Measurements from ENCODE around the gene MTFMT. TPM values are rescaled to one million over a fixed set of nuclear protein-coding genes. Genes with fewer than 3 reads are reported as not detected.
"Not testable (repeated sequence)": the region's sequence is repeated elsewhere in the genome, so short reads cannot be mapped to it uniquely, and the experiment has no call there.

Gene MTFMT
- total RNA-seq, 1 donor from 2014 or later = 15.6 TPM

- intact Hi-C loops (cut with micrococcal nuclease) = no loop called here
Measured at GRCh38 chr15:65038836-65039235, 9.4 kb upstream of the MTFMT start.

- intact Hi-C loops (cut with micrococcal nuclease) = no loop called here
Measured at GRCh38 chr15:65038428-65038827, 9.0 kb upstream of the MTFMT start.

DNA sequence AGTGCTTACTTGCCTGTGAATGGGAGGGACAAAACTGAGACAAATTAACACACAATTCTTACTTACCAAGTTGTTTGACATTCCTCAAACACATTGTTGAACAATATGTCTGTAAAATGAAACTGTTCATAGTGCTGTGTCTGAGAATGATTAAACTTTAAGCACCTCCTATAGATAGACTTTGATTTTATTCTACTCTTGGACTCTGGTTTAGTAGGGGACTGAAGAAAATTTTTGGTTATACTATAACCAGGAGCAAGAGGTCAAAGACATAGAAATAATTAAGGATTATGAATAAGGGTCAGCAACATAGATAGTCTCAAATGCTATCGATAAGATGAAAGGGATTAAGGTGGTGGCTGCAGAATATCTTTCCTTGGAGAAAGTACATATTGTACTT is 7.9 kb upstream of the MTFMT start:
- intact Hi-C loops (cut with micrococcal nuclease) = no loop called here

DNA sequence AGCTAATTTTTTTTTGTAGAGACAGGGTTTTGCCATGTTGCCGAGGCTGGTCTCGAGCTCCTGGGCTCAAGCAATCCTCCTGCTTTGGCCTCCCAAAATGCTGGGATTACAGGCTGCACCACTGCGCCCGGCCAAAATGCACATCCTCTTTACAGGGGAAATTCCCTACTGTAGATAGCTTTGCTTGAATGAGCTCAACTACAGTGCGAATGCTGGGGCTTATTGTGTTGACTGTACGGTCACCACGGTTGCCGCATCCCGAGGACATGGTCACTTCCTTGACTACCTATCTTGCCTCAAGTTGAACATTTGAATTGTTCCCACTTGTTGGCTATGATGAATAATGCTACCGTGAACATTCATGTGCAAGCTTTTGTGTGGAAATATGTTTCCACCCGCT is 5.3 kb upstream of the MTFMT start:
- intact Hi-C loops (cut with micrococcal nuclease) = loop anchor here (5.0 kb wide), 1 partner anchor 353 kb away; no protein-coding TSS in a partner anchor

DNA sequence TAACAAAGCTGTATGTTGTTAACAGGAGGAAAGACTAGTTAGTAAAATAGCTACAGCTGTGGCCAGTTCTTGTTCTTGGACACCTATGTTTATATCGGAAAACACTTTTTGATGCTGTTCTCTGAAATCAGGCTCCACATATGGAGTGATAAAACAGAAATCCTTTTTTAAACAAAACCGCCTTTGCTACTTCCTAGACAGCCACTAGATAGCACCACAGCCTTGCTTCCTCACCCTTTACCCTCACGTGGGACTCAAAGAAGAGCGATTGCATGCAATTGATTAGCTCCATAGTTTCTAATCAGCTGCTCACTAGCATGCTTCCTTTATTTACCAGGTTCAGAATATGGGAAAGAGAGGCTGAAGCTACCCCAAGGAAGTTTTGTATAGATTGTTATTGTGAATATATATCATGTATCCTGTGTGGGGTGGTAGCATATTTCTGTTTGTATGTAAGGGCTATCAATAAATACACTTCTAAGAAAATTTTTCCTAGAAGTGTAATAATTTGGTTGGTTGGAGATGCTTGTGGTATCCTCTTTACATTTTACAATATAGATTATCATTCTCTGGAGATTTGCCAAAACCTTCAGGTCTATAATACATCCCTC is 4.3 kb upstream of the MTFMT start:
- intact Hi-C loops (cut with micrococcal nuclease) = loop anchor here (1.0 to 5.0 kb wide), 3 partner anchors 45 to 354 kb away; partner anchors contain the start of gene RNU5B-1

- intact Hi-C loops (cut with micrococcal nuclease) = loop anchor here (1.0 to 5.0 kb wide), 3 partner anchors 45 to 354 kb away; partner anchors contain the start of gene RNU5B-1
Measured at GRCh38 chr15:65032801-65033537, 3.5 kb upstream of the MTFMT start.

DNA sequence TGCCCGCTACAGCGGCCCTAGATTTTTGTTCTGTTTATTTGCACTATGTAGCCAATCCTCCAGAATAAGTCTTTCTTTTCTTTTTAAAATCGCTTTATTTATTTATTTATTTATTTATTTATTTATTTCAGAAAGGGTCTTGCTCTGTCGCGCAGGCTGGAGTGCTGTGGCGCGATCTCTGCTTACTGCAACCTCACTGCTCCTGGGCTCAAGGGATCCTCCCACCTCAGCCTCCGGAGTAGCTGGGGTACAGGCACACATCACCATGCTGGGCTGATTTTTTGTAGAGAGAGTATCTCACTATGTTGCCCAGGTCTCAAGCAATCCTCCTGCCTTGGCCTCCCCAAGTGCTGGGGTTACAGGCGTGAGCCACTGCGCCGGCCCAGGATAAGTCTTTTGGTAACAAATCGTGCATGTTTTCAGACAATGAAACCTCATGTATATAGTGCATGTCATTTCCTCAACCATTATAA is 333 bp upstream of the MTFMT start:
- intact Hi-C loops (cut with micrococcal nuclease) = loop anchor here (2.0 to 5.0 kb wide), 2 partner anchors 41 to 358 kb away; partner anchors contain the start of gene SPG21

- intact Hi-C loops (cut with micrococcal nuclease) = loop anchor here (2.0 kb wide), 1 partner anchor 40 kb away; the partner anchor contains the start of gene SPG21
Measured at GRCh38 chr15:65028338-65028737, 1.1 kb downstream of the MTFMT start.

DNA sequence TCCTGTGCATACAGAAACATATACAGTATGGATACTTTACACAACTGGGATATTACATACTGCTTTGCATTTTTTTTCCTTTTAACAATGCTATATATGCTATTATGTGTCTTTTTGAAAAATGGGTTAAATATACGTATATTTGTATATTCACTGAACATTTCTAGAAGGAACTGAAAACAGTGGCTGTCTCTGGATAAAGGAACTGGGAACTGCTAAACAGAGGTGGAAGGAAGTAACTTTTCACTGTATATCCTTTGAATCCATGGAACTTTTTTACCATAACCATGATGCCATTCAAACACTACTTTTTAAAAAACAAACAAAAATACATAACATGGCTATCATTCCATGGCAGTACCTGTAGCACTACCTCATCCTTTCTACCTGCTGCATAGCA is 1.8 kb downstream of the MTFMT start:
- intact Hi-C loops (cut with micrococcal nuclease) = no loop called here

DNA sequence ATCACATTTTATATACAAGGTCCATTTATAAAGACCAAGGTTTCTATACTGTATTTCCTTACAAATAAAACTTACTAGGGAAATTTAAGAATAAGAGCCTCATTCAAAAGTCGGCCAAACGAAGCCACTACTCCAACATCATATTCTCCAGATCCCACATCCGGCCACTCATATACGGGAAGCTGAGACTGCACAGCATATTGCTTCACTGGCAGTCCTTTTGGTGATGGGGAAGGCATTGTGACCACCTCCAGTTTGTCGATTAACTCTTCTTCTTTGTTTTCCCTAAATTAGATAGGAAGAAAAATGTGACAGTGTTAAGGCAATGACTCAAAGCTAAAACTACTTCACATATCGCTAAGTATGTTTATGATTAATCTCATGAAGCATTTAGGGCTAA is 2.7 kb downstream of the MTFMT start:
- intact Hi-C loops (cut with micrococcal nuclease) = no loop called here

GRCh38 chr15:65021488-65021887 is 8.0 kb downstream of the MTFMT start:
- intact Hi-C loops (cut with micrococcal nuclease) = no loop called here

DNA sequence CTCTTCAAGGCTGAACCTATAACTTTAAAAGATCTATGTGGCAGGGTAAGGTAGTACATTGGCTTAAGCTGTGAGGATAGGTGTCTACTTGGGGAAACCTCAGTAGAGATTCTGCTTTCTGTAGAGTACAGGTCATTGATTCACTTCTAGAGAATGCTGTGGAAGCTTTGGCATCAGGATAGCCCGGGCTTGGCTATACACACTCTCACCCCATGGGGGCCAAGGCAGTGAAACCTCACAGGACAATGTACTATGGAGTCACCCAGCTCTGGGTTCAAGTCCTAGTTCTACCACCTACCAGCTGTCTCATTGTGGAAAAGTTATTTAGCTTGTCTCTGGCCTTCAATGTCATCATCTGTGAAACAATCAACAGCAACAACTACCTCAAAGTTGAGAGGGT is 9.0 kb downstream of the MTFMT start:
- intact Hi-C loops (cut with micrococcal nuclease) = no loop called here

DNA sequence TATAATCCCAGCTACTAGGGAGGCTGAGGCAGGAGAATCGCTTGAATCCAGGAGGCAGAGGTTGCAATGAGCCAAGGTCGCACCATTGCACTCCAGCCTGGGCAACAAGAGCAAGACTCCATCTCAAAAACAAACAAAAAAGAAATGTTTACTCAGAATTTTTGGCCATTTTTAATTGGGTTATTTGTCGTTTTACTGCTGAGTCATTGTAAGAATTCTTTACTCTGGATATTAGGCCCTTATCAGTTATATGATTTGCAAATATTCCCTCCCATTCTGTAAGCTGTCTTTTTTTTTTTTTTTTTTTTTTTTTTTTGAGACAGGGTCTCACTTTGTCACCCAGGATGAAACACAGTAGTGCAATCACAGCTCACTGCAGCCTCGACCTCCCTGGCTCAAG is 18.2 kb downstream of the MTFMT start:
- intact Hi-C loops (cut with micrococcal nuclease) = not testable (repeated sequence)

DNA sequence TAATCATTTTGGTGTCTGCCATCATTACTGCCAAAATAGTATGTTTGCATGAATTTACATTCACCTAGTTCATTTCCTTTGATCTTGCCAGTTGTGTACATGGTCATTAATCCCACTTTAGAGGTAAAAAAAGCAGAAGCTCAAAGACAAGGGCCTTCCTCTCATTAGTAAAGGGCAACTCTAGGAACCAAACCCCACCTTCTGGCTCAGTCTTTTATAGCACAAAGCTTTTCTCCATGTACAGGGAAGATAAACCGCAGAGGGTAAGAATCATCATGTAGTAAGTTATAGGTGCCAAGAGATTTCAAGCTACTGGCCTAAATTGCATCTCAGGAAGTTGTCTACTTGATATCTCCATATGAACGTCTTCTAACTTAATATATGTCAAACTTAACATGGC is 20.5 kb downstream of the MTFMT start:
- intact Hi-C loops (cut with micrococcal nuclease) = no loop called here

DNA sequence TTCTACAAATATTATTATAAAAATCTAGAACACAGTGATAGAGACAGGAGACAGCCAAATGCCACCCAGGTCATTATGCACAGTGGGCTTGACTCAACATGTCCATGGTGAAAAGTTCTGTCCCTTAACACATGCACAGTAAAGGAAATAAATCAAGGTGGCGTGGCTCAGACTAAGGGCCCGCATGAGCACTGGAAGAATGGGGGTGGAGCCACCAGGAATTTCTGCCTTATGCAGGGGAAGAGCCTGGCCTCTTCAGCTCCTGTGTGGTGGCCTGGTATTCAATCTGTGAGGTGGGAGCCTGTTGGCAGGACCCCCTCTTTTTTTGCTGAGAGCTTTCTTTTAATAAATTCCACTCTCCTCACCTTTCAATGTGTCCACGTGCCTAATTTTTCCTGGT is 22.6 kb downstream of the MTFMT start:
- intact Hi-C loops (cut with micrococcal nuclease) = no loop called here

- intact Hi-C loops (cut with micrococcal nuclease) = no loop called here
Measured at GRCh38 chr15:65004993-65005392, 24.4 kb downstream of the MTFMT start.

- intact Hi-C loops (cut with micrococcal nuclease) = no loop called here
Measured at GRCh38 chr15:64997745-64998375, 31.6 kb downstream of the MTFMT start.

DNA sequence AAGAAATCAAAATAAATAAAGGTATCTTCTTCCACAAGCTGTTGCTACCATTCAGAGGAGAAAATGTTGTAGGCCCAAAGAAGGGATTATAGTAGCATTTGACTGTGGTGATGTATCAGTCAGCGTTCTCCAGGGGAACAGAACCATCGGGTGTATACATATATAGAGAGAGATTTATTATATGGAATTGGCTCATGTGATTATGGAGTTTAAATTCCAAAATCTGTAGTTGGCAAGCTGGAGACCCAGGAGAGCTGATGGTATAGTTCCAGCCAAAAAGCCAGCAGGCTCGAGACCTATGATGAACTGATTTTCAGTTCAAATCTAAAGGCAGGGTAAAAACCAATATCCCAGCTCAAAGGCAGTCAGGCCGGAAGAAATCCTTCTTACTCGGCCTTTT is 32.4 kb downstream of the MTFMT start:
- intact Hi-C loops (cut with micrococcal nuclease) = no loop called here

GRCh38 chr15:64993290-64993689 is 36.1 kb downstream of the MTFMT start:
- intact Hi-C loops (cut with micrococcal nuclease) = no loop called here

GRCh38 chr15:64991536-64992135 is 37.8 kb downstream of the MTFMT start:
- intact Hi-C loops (cut with micrococcal nuclease) = loop anchor here (2.0 kb wide), 1 partner anchor 97 kb away; no protein-coding TSS in a partner anchor

DNA sequence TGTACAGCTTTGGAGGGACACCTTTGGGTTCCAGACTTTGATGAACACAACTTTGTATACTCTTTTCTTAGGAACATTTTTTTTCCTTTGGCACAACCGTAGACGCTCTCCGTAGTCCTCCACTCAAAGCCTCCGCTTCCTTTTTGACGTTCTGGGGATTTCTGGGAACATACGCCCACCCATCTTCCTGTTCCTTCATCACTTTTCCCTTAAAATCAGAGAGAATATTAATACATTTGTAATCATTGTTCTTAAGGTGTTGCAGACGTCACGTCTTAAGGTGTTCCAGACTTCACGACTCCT is 39.3 kb downstream of the MTFMT start:
- intact Hi-C loops (cut with micrococcal nuclease) = loop anchor here (1.0 to 2.0 kb wide), 2 partner anchors 95 to 165 kb away; partner anchors contain the start of gene PIF1
